Kidney epithelial cell (primary cell): ENCODE measurements around the gene C4BPA. TPM values are rescaled to one million over a fixed set of nuclear protein-coding genes. Genes with fewer than 3 reads are reported as not detected.

Experiments
- DNase-seq: peaks from one replicate; pipeline ENCODE4 v3.0.0-alpha.2; 2010; ENCODE audit warnings: low read depth
- H3K27me3 ChIP-seq: 2 replicates; pipeline ENCODE4 v1.6.0; 2011; ENCODE audit warnings: low read length; ENCODE audit not compliant: control insufficient read depth, insufficient read depth
- H3K36me3 ChIP-seq: 2 replicates; pipeline ENCODE4 v1.5.1; 2011; ENCODE audit warnings: low read length; ENCODE audit not compliant: control insufficient read depth, insufficient read depth
- H3K4me3 ChIP-seq: 2 replicates; pipeline ENCODE4 v1.5.1; 2011; ENCODE audit warnings: low read depth, mild to moderate bottlenecking, control low read depth, low read length
- CTCF ChIP-seq: IDR thresholded peaks from 2 replicates; pipeline ENCODE4 v1.5.1; 2011; ENCODE audit warnings: mild to moderate bottlenecking, moderate library complexity, low read length, control low read depth, inconsistent platforms; ENCODE audit not compliant: insufficient read depth, poor library complexity, severe bottlenecking
- total RNA-seq: library from RNA; depleted of rRNA; stranded (reverse); fragments of >200 nt; gene quantifications from 2 replicates; pipeline ENCODE4 v1.2.3, GENCODE V29; 2015

The C4BPA gene
- total RNA-seq, 1 donor from 2014 or later, result not detected

GRCh38 chr1:207089627-207090355, 14.2 kb upstream of the C4BPA start:
- Histone ChIP-seq H3K4me3 (no peak overlapping the region), H3K27me3 (no peaks in the 10 kb centered on the region), H3K36me3 (no peaks in the 10 kb centered on the region)
- DNase-seq, result no peak
- TF ChIP-seq CTCF, result no peak

- TF ChIP-seq CTCF, result no peak
- H3K27me3 ChIP-seq, result no peaks in the 10 kb centered on the region
- H3K4me3 ChIP-seq, result no peak overlapping the region
- no peak for DNase-seq
- H3K36me3 ChIP-seq, result no peaks in the 10 kb centered on the region
Measured at GRCh38 chr1:207091200-207091908, 12.7 kb upstream of the C4BPA start.

- no peak for TF ChIP-seq CTCF
- no peaks in the 10 kb centered on the region for H3K36me3 ChIP-seq
- no peak for DNase-seq
Measured at GRCh38 chr1:207093944-207094343, 10.1 kb upstream of the C4BPA start.

GRCh38 chr1:207097871-207098324, 6.1 kb upstream of the C4BPA start:
- H3K36me3 ChIP-seq, result no peaks in the 10 kb centered on the region
- no peaks in the 10 kb centered on the region for H3K27me3 ChIP-seq
- no peak for DNase-seq
- no peak for TF ChIP-seq CTCF
- H3K4me3 ChIP-seq, result no peak overlapping the region

More at GRCh38 chr1:207093944-207094343, 10.1 kb upstream of the C4BPA start:
- H3K4me3 ChIP-seq, result no peak overlapping the region
- no peaks in the 10 kb centered on the region for H3K27me3 ChIP-seq

- H3K36me3 ChIP-seq, result no peaks in the 10 kb centered on the region
- no peak overlapping the region for H3K4me3 ChIP-seq
- DNase-seq, result no peak
- no peaks in the 10 kb centered on the region for H3K27me3 ChIP-seq
- no peak for TF ChIP-seq CTCF
Measured at GRCh38 chr1:207101720-207102119, 2.3 kb upstream of the C4BPA start.

GRCh38 chr1:207102146-207102545, 1.9 kb upstream of the C4BPA start:
- no peak for TF ChIP-seq CTCF
- no peak overlapping the region for H3K4me3 ChIP-seq
- no peak for DNase-seq

More at GRCh38 chr1:207102146-207102545, 1.9 kb upstream of the C4BPA start:
- Histone ChIP-seq H3K27me3 (no peaks in the 10 kb centered on the region), H3K36me3 (no peaks in the 10 kb centered on the region)
